Measurements from ENCODE around the gene GABBR2.
A peak's percentile ranks its signal among the peaks of the same experiment; 100 is the strongest.

GABBR2 gene

GRCh38 chr9:98323051-98323830 is 385.5 kb downstream of the GABBR2 start:
- DNase-seq (ENCODE audit: low read depth in 3 of 3): no peak

- DNase-seq (ENCODE audit: low read depth in 3 of 3): no peak
Observed at GRCh38 chr9:98321269-98321668, 387.5 kb downstream of the GABBR2 start.

- no peak for DNase-seq (ENCODE audit: low read depth in 3 of 3)
Observed at GRCh38 chr9:98318834-98319478, 389.8 kb downstream of the GABBR2 start.

DNA sequence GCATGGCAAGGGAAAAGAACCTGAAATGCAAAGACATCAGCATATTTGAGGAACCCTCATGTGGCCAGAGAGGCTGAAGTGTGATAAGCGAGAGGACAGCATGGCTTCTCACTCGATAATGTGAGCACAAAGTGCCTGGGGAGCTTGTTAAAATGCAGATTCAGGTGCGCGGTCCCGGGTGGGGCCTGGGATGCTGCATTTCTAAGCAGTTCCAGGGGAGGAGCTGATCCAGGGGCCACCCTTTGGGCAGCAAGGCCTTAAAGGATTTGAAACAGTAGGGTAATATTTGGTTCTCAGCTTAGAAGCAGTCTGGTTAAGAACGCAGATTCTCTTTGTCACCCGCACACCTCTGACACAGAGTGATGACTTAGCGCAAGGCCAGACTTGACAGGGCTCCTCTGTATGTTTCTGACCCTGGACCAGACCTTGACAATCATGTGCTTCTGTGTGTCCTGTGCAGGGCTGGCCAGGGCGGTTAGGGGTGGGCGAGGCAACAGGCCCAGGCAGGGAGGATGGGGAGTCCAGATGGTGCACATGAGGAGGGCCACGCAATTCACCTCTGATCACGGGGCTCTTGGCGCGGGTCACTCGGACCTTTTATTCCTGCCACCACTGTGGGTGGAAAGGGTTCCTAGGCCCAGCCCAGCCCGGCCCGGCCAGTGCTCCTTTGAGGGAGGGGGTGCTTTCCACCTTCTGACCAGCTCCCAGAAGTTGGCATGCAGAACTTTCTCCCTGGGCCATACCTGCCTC is 390.5 kb downstream of the GABBR2 start:
- no peak for DNase-seq (ENCODE audit: low read depth in 3 of 3)

- DNase-seq (ENCODE audit: low read depth in 3 of 3): no peak
Observed at GRCh38 chr9:98317134-98317857, 391.4 kb downstream of the GABBR2 start.

GRCh38 chr9:98316445-98317133 is 392.1 kb downstream of the GABBR2 start:
- DNase-seq (ENCODE audit: low read depth in 3 of 3): no peak

DNA sequence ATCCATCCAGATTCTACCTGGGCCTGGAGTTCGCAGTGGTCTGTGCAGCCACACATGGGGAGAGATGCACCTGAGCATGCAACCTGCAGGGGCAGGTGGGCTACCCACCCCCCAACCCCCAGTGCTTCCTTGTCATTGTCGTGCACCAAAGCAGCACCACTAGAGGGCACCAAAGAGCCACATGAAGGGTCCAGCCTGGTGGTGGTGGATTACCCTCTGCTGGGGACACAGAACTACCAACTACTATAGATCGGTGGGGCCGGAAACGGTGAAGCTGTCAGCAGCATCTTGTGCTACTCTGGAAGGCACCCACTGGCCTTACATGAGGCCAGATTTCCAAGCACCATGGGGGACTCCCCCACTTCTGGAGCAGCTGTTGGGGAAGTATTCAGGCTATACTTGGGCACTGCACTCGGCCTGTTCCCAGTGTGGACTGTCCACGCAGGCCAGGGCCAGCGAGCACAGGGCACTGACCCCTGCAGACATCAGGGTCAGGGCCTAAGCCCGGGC is 393.1 kb downstream of the GABBR2 start:
- peak; percentile 58 to 71 (median 61) for DNase-seq (ENCODE audit: low read depth in 3 of 3)

DNA sequence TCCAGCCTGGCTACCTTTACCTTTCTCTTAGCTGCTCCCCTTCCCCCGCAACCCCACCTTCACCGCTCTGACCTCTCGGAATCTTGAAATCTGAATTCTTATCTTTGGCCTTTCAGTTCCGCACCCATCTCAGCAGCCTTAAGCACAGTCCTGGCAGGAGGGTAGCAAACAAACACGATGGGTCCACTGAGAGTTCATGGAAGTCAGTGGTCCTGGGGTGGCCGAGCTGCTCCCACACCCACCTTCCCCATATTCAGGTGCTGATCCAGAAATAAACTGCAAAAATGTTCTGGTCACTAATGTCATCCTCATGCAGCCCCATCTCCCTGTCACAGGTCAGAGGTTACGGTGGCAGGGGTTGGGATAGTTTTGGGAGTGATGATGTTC is 393.7 kb downstream of the GABBR2 start:
- no peak for DNase-seq (ENCODE audit: low read depth in 3 of 3)

- DNase-seq (ENCODE audit: low read depth in 3 of 3): no peak
Observed at GRCh38 chr9:98314381-98315066, 394.2 kb downstream of the GABBR2 start.

GRCh38 chr9:98312365-98312764 is 396.4 kb downstream of the GABBR2 start:
- DNase-seq (ENCODE audit: low read depth in 3 of 3): no peak

- DNase-seq (ENCODE audit: low read depth in 3 of 3): no peak
Observed at GRCh38 chr9:98311541-98311940, 397.2 kb downstream of the GABBR2 start.

- DNase-seq (ENCODE audit: low read depth in 3 of 3): no peak
Observed at GRCh38 chr9:98310752-98311392, 397.9 kb downstream of the GABBR2 start.

DNA sequence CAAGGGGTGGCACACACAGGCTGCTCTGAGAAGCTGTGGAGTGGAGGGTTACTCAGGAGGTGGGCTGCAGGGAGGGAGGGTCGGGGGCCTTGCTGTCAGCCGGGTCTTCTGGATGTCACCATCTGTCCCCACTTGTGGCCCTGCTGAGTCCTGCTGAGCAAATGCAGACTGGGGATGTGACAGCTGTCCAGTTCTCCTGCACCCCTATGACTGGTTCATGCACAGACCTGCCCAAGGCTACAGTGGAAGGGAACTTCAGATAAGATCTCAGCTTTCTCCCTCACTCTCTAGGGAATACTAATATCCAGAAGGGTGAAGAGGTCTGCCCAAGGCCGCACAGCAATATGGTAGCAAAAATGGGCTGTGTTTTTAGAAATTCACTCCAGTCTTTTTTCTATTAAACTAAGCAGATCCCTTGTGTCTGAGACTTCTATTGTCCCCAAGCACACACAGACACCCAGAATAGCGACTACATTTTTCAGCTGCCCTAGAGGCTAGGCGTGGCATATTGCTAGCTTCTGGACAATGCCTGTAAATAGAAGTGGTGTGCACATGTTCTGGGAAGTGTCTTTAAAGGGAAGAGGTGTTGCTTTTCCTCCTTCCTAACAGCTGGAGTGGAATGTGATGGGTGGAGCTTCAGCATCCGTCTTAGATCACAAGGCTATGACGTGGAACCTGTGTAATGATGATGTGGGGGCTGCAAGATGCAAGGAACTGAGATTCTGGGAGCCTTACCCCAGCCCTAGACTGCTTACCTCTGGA is 402.2 kb downstream of the GABBR2 start:
- no peak for DNase-seq (ENCODE audit: low read depth in 3 of 3)

DNA sequence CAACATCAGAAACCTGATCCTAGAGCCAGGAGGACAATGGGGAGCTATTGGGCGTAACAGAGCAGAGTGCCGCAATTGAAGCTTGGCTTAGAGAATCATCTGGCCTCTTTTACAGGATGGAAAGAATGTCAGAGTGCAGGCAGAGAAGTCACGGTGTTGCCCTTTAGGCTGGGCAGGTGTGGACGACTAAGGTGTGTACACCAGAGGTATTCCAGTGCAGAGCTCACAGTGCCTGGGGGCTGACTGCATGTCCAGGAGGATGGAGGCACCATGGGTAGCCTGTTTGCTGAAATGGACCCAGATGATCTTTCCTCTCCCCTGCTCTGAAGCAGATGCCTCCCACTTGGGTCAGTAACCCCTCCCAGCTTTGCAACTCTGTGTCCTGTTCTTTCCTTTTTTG is 404.4 kb downstream of the GABBR2 start:
- DNase-seq (ENCODE audit: low read depth in 3 of 3): no peak

- DNase-seq (ENCODE audit: low read depth in 3 of 3): no peak
Observed at GRCh38 chr9:98303633-98304125, 405.1 kb downstream of the GABBR2 start.

- DNase-seq (ENCODE audit: low read depth in 3 of 3): no peak
Observed at GRCh38 chr9:98302938-98303632, 405.6 kb downstream of the GABBR2 start.

GRCh38 chr9:98302150-98302549 is 406.6 kb downstream of the GABBR2 start:
- DNase-seq (ENCODE audit: low read depth in 3 of 3): no peak

DNA sequence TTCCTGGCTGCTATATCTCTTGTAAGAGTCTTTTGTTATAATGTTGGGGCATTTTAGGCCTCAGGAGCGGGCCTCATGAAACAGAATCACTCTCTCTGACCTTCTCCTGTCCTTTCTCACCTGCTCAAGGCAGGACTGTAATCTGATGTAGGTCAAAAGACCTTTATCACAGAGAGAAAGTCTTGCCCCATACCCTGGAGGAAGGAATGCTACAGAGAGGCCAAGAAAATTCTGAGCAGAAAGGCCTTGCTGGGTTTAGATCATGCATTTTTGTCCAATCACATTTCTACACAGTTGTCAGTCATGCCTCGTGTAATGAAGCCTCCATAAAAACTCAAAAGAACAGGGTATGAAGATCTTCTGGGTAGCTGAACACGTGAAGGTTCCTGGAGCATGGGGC is 408.1 kb downstream of the GABBR2 start:
- DNase-seq (ENCODE audit: low read depth in 3 of 3): no peak

DNA sequence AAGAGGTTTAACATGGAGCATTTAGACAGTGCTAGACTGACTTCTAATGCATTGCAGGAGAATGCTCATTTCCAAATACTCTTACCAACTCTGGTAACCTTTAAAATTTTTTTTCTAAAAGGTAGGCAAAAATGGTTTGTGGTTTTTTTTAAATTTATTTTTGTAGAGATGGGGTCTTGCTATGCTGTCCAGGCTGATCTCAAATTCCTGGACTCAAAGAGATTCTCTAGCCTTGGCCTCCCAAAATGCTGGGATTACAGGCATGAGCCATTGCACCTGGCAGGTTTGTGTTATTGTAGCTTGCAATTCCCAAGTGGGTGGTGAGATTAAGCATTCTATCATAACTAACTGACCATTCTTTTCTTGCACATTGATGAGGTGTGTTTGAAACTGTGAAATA is 410.3 kb downstream of the GABBR2 start:
- DNase-seq (ENCODE audit: low read depth in 3 of 3): no peak
